K562 (cell line): ENCODE data around the gene FOSL1. TPM values are rescaled to one million over a fixed set of nuclear protein-coding genes. Genes with fewer than 3 reads are reported as not detected.

ENCODE experiments used
- FOS ChIP-seq: IDR thresholded peaks from 3 replicates; pipeline ENCODE4 v1.6.1; 2011; ENCODE audit not compliant: insufficient read length; ENCODE audit errors: extremely low read depth
- HLTF ChIP-seq: fragments of 450-650 bp; IDR thresholded peaks from 2 replicates; pipeline ENCODE4 v1.6.1; 2016
- ILF3 ChIP-seq: fragments of 450-650 bp; IDR thresholded peaks from 2 replicates; pipeline ENCODE4 v1.6.1; 2018; ENCODE audit warnings: antibody characterized with exemption, mild to moderate bottlenecking, moderate library complexity, borderline replicate concordance
- KAT2B ChIP-seq: IDR thresholded peaks from one replicate; pipeline ENCODE4 v1.6.1; 2012; ENCODE audit warnings: low read depth, mild to moderate bottlenecking, control low read depth, inconsistent platforms, low read length, moderate library complexity
- POLR2A ChIP-seq: fragments of 450-650 bp; conservative IDR thresholded peaks from 2 replicates; pipeline ENCODE4 v1.6.1; 2016
- POLR2AphosphoS5 ChIP-seq: IDR thresholded peaks from 2 replicates; pipeline ENCODE4 v1.6.1; 2011; ENCODE audit warnings: mild to moderate bottlenecking, low read depth, low read length, moderate library complexity; ENCODE audit not compliant: control insufficient read depth, insufficient read depth
- SAFB ChIP-seq: fragments of 200-400 bp; formaldehyde crosslinking; IDR thresholded peaks from 2 replicates; pipeline ENCODE4 v1.6.1; 2017; ENCODE audit warnings: low read depth, low read length, borderline replicate concordance
- SAFB2 ChIP-seq: fragments of 200-400 bp; formaldehyde crosslinking; IDR thresholded peaks from 2 replicates; pipeline ENCODE4 v1.6.1; 2018; ENCODE audit warnings: borderline replicate concordance, low read length, low read depth, moderate library complexity; ENCODE audit not compliant: severe bottlenecking
- SNRNP70 ChIP-seq: fragments of 200-400 bp; formaldehyde crosslinking; optimal IDR thresholded peaks from 2 replicates; pipeline ENCODE3; 2017; ENCODE audit warnings: low read depth, low read length
- TAF15 ChIP-seq: fragments of 200-400 bp; formaldehyde crosslinking; IDR thresholded peaks from 2 replicates; pipeline ENCODE4 v1.6.1; 2017; ENCODE audit warnings: mild to moderate bottlenecking, low read depth, low read length, moderate library complexity
- ZNF347 ChIP-seq: fragments of 450-650 bp; formaldehyde crosslinking; IDR thresholded peaks from 2 replicates; pipeline ENCODE4 v1.4.0; 2020; ENCODE audit warnings: low read depth, mild to moderate bottlenecking, moderate library complexity
- polyA plus RNA-seq, 8 experiments: library from polyadenylated mRNA; depleted of rRNA in 4 of 8; stranded (reverse) in 5 of 8; unstranded in 3 of 8; fragments of >200 nt; fragmentation: Nextera tagmentation in 2 of 8; fragmentation: Illumina TruSeq in 1 of 8; extraction: Ambion mirVana in 2 of 8; extraction: Trizol in 1 of 8; gene quantifications; 2 replicates each; pipeline versions ENCODE4 v1.2.1 to v1.2.3, GENCODE V29; 2011 to 2014; ENCODE audit warnings: inconsistent platforms in 1 of 8, missing spikeins in 1 of 8
- total RNA-seq, 7 experiments: library from RNA; depleted of rRNA in 6 of 7; stranded (reverse); fragments of >200 nt in 6 of 7; fragmentation: Illumina TruSeq in 2 of 7; extraction: Trizol in 2 of 7; gene quantifications; 2 replicates each; pipeline versions ENCODE4 v1.2.1 to v1.2.3, GENCODE V29; 2011 to 2021; ENCODE audit warnings: low replicate concordance in 1 of 7
- TF ChIP-seq, protein P1 (sequence below): sonication (generic); formaldehyde crosslinking; IDR thresholded peaks from 2 replicates; pipeline ENCODE4 v1.8.0; 2022; ENCODE audit warnings: missing genetic modification reagents, mild to moderate bottlenecking, moderate library complexity, borderline replicate concordance
- TF ChIP-seq, protein P2 (sequence below): fragments of 250-450 bp; sonication (Bioruptor Pico); IDR thresholded peaks from 2 replicates; pipeline ENCODE4 v1.5.0; 2022; ENCODE audit warnings: mild to moderate bottlenecking
- TF ChIP-seq, protein P3 (sequence below): fragments of 450-650 bp; formaldehyde crosslinking; IDR thresholded peaks from 2 replicates; pipeline ENCODE4 v1.4.0; 2022; ENCODE audit warnings: missing genetic modification characterization
- TF ChIP-seq, protein P4 (sequence below): fragments of 450-650 bp; conservative IDR thresholded peaks from 2 replicates; pipeline ENCODE4 v1.6.1; 2016; ENCODE audit warnings: missing genetic modification characterization, low read depth, mild to moderate bottlenecking, missing compliant biosample characterization, moderate library complexity
- TF ChIP-seq, protein P5 (sequence below), 2 experiments: fragments of 250-450 bp in 1 of 2; fragments of 450-650 bp in 1 of 2; sonication (Bioruptor Pico) in 1 of 2; IDR thresholded peaks; 2 replicates each; pipeline versions ENCODE4 v1.6.1 to v1.8.0; 2016 to 2021; ENCODE audit warnings: mild to moderate bottlenecking in 2 of 2, moderate library complexity in 2 of 2, missing compliant biosample characterization in 1 of 2, missing genetic modification characterization in 1 of 2
- TF ChIP-seq, protein P6 (sequence below): fragments of 450-650 bp; IDR thresholded peaks from 2 replicates; pipeline ENCODE4 v1.7.1; 2018; ENCODE audit warnings: mild to moderate bottlenecking, low read depth; ENCODE audit not compliant: partially characterized antibody

The FOSL1 gene
- total and polyA plus RNA-seq, 9 of the 15 experiments (the other 6 are each of a cell fraction or from before 2014, with no cell fraction given), result 3.5 to 39.6 (median 10.0) TPM

DNA sequence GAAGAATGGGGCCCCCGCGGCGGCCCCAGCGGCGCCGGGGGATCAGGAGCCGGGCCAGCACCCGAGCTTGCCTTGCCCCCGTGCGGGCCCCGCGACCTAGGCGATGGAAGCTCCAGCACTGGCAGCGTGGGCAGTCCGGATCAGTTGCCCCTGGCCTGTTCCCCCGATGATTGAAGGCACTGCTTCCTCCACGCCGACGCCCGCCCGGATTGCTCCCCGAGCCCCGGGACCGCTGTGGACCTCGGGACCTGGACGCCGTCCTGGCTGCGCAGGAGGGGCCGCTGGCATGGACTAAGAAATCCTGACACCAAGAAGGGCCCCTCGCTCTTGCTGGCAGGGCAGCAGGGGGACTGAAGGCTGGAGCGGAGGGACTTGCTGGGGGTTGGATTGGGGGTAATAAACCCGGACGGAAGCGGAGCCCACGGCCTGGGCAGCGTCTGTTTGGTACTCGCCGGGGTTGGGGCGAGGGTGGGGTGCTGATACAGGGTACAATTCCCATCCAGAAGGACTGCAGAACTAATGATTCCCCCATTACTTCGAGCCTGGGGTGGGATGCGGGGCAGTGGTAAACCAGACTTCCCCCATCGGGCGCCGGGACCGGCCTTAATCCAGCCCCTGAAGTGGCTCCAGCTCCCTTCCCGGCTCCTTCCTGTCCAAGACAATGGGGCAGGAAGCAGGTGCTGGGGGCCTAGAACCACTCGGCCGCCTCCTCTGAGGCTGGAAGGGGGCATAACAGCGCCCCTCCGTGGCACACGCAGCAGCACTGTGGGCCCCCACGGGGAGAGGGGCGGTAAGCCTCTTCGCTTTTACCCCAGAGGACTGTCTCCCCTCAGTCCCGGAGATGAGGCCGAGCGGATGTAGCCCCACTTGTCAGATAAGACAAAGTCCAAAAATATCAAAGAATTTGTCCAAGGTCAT, 8.7 kb downstream of the FOSL1 start (continued):
- TF ChIP-seq TAF15 (0 out of 2 replicates have a peak, but pooled peaks have one; percentile 58), SAFB (peak; percentile 33; the same call in 1 of the 2 replicates), FOS (no peak), SNRNP70 (no peak), POLR2AphosphoS5 (peak; percentile 63; the same call in 1 of the 2 replicates), ZNF347 (CRISPR knock-in tag) (no peak), ILF3 (peak; percentile 12; the same call in 1 of the 2 replicates), HLTF (no peak), KAT2B (no peak), POLR2A (peak; percentile 76), SAFB2 (no peak)
- TF ChIP-seq, protein P1, sequence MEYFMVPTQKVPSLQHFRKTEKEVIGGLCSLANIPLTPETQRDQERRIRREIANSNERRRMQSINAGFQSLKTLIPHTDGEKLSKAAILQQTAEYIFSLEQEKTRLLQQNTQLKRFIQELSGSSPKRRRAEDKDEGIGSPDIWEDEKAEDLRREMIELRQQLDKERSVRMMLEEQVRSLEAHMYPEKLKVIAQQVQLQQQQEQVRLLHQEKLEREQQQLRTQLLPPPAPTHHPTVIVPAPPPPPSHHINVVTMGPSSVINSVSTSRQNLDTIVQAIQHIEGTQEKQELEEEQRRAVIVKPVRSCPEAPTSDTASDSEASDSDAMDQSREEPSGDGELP (CRISPR knock-in tag), result no peak; the same call in none of the 2 replicates
- TF ChIP-seq, protein P2, sequence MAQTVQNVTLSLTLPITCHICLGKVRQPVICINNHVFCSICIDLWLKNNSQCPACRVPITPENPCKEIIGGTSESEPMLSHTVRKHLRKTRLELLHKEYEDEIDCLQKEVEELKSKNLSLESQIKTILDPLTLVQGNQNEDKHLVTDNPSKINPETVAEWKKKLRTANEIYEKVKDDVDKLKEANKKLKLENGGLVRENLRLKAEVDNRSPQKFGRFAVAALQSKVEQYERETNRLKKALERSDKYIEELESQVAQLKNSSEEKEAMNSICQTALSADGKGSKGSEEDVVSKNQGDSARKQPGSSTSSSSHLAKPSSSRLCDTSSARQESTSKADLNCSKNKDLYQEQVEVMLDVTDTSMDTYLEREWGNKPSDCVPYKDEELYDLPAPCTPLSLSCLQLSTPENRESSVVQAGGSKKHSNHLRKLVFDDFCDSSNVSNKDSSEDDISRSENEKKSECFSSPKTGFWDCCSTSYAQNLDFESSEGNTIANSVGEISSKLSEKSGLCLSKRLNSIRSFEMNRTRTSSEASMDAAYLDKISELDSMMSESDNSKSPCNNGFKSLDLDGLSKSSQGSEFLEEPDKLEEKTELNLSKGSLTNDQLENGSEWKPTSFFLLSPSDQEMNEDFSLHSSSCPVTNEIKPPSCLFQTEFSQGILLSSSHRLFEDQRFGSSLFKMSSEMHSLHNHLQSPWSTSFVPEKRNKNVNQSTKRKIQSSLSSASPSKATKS, result no peak
- TF ChIP-seq, protein P3, sequence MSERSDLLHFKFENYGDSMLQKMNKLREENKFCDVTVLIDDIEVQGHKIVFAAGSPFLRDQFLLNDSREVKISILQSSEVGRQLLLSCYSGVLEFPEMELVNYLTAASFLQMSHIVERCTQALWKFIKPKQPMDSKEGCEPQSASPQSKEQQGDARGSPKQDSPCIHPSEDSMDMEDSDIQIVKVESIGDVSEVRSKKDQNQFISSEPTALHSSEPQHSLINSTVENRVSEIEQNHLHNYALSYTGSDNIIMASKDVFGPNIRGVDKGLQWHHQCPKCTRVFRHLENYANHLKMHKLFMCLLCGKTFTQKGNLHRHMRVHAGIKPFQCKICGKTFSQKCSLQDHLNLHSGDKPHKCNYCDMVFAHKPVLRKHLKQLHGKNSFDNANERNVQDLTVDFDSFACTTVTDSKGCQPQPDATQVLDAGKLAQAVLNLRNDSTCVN, result no peak
- TF ChIP-seq, protein P4, sequence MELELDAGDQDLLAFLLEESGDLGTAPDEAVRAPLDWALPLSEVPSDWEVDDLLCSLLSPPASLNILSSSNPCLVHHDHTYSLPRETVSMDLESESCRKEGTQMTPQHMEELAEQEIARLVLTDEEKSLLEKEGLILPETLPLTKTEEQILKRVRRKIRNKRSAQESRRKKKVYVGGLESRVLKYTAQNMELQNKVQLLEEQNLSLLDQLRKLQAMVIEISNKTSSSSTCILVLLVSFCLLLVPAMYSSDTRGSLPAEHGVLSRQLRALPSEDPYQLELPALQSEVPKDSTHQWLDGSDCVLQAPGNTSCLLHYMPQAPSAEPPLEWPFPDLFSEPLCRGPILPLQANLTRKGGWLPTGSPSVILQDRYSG (tag), result no peak
- TF ChIP-seq, protein P5, sequence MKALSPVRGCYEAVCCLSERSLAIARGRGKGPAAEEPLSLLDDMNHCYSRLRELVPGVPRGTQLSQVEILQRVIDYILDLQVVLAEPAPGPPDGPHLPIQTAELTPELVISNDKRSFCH (CRISPR knock-in tag; IDR thresholded peaks at IDR 0.05), result no peak
- TF ChIP-seq, protein P5 (tag; IDR thresholded peaks at IDR 0.05), result 0 out of 2 replicates have a peak, but pooled peaks have one; percentile 37
- TF ChIP-seq, protein P6, sequence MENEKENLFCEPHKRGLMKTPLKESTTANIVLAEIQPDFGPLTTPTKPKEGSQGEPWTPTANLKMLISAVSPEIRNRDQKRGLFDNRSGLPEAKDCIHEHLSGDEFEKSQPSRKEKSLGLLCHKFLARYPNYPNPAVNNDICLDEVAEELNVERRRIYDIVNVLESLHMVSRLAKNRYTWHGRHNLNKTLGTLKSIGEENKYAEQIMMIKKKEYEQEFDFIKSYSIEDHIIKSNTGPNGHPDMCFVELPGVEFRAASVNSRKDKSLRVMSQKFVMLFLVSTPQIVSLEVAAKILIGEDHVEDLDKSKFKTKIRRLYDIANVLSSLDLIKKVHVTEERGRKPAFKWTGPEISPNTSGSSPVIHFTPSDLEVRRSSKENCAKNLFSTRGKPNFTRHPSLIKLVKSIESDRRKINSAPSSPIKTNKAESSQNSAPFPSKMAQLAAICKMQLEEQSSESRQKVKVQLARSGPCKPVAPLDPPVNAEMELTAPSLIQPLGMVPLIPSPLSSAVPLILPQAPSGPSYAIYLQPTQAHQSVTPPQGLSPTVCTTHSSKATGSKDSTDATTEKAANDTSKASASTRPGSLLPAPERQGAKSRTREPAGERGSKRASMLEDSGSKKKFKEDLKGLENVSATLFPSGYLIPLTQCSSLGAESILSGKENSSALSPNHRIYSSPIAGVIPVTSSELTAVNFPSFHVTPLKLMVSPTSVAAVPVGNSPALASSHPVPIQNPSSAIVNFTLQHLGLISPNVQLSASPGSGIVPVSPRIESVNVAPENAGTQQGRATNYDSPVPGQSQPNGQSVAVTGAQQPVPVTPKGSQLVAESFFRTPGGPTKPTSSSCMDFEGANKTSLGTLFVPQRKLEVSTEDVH, result no peak
